Measurements from ENCODE around the gene CAPN6.

DNA sequence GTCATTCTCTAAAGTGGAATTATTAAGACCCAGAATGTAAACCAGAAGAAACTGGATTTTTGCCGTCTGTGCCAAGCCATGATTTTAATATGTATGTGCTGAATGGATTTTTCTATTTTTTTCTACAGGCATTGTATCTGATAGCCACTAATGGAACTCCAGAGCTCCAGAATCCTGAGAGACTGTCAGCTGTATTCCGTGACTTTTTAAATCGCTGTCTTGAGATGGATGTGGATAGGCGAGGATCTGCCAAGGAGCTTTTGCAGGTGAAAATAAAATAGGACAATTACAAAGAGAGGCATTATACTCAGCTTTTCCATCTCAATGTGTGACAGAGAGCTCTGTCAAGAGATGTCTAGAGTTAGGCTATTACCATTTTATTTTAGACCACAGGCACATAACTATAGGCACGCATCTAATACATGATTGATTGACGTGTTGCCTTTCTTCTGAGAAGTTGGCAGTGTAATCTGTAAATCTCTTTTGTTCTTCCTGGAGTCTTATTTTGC is 53.9 kb downstream of the CAPN6 start:
- TF ChIP-seq, protein P1, sequence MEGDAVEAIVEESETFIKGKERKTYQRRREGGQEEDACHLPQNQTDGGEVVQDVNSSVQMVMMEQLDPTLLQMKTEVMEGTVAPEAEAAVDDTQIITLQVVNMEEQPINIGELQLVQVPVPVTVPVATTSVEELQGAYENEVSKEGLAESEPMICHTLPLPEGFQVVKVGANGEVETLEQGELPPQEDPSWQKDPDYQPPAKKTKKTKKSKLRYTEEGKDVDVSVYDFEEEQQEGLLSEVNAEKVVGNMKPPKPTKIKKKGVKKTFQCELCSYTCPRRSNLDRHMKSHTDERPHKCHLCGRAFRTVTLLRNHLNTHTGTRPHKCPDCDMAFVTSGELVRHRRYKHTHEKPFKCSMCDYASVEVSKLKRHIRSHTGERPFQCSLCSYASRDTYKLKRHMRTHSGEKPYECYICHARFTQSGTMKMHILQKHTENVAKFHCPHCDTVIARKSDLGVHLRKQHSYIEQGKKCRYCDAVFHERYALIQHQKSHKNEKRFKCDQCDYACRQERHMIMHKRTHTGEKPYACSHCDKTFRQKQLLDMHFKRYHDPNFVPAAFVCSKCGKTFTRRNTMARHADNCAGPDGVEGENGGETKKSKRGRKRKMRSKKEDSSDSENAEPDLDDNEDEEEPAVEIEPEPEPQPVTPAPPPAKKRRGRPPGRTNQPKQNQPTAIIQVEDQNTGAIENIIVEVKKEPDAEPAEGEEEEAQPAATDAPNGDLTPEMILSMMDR (conservative IDR thresholded peaks at IDR 0.05; ENCODE audit: low read depth in 2 of 2): no peak
- no peak for TF ChIP-seq EZH2 (IDR thresholded peaks at IDR 0.05; ENCODE audit: low read depth, unreplicated experiment)
- TF ChIP-seq EZH2phosphoT487 (IDR thresholded peaks at IDR 0.05; ENCODE audit: unreplicated experiment): no peak
- TF ChIP-seq POLR2AphosphoS5 (IDR thresholded peaks at IDR 0.05; ENCODE audit: low read depth): no peak
- TF ChIP-seq, protein P2, sequence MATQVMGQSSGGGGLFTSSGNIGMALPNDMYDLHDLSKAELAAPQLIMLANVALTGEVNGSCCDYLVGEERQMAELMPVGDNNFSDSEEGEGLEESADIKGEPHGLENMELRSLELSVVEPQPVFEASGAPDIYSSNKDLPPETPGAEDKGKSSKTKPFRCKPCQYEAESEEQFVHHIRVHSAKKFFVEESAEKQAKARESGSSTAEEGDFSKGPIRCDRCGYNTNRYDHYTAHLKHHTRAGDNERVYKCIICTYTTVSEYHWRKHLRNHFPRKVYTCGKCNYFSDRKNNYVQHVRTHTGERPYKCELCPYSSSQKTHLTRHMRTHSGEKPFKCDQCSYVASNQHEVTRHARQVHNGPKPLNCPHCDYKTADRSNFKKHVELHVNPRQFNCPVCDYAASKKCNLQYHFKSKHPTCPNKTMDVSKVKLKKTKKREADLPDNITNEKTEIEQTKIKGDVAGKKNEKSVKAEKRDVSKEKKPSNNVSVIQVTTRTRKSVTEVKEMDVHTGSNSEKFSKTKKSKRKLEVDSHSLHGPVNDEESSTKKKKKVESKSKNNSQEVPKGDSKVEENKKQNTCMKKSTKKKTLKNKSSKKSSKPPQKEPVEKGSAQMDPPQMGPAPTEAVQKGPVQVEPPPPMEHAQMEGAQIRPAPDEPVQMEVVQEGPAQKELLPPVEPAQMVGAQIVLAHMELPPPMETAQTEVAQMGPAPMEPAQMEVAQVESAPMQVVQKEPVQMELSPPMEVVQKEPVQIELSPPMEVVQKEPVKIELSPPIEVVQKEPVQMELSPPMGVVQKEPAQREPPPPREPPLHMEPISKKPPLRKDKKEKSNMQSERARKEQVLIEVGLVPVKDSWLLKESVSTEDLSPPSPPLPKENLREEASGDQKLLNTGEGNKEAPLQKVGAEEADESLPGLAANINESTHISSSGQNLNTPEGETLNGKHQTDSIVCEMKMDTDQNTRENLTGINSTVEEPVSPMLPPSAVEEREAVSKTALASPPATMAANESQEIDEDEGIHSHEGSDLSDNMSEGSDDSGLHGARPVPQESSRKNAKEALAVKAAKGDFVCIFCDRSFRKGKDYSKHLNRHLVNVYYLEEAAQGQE (IDR thresholded peaks at IDR 0.05; ENCODE audit: unreplicated experiment): no peak
- no peak for TF ChIP-seq CREB1 (CRISPR knock-in tag; IDR thresholded peaks at IDR 0.05; ENCODE audit: low read depth)
- no peak for TF ChIP-seq ZNF331 (CRISPR knock-in tag; IDR thresholded peaks at IDR 0.05; ENCODE audit: low read depth)

Measured in GM23338 (cell line).